Activated CD4-positive, alpha-beta T cell treated with anti-CD3 and anti-CD28 coated beads, Interleukin-2, Interleukin-4, amounts not matched to agents 100 ng/mL and 50 ng/mL, durations not matched to agents 16 hours and 8 hours (primary cell): ENCODE measurements around the gene PLA2G6.
"Not testable (repeated sequence)": the region's sequence is repeated elsewhere in the genome, so short reads cannot be mapped to it uniquely, and the experiment has no call there.

Source experiments
- DNase-seq: peaks from one replicate; pipeline ENCODE4 v3.0.0-alpha.2; 2020; ENCODE audit warnings: low spot score

Gene PLA2G6

GRCh38 chr22:38163844-38164550, 17.6 kb downstream of the PLA2G6 start:
- DNase-seq = no peak

GRCh38 chr22:38162881-38163843, 18.5 kb downstream of the PLA2G6 start:
- DNase-seq = no peak

GRCh38 chr22:38155703-38156102, 25.9 kb downstream of the PLA2G6 start:
- DNase-seq = no peak

- DNase-seq = not testable (repeated sequence)
Observed at GRCh38 chr22:38154563-38154915, 27.1 kb downstream of the PLA2G6 start.

- no peak for DNase-seq
Observed at GRCh38 chr22:38153821-38154562, 27.6 kb downstream of the PLA2G6 start.

- no peak for DNase-seq
Observed at GRCh38 chr22:38151126-38151500, 30.5 kb downstream of the PLA2G6 start.

GRCh38 chr22:38148245-38148644, 33.4 kb downstream of the PLA2G6 start:
- no peak for DNase-seq

GRCh38 chr22:38146166-38146565, 35.5 kb downstream of the PLA2G6 start:
- DNase-seq = not testable (repeated sequence)

GRCh38 chr22:38144025-38144405, 37.6 kb downstream of the PLA2G6 start:
- no peak for DNase-seq

- no peak for DNase-seq
Observed at GRCh38 chr22:38142606-38143005, 39.0 kb downstream of the PLA2G6 start.

GRCh38 chr22:38141217-38141973, 40.2 kb downstream of the PLA2G6 start:
- no peak for DNase-seq

- DNase-seq = no peak
Observed at GRCh38 chr22:38139901-38140300, 41.7 kb downstream of the PLA2G6 start.

- no peak for DNase-seq
Observed at GRCh38 chr22:38138961-38139360, 42.7 kb downstream of the PLA2G6 start.

- DNase-seq = no peak
Observed at GRCh38 chr22:38137876-38138687, 43.5 kb downstream of the PLA2G6 start.

- no peak for DNase-seq
Observed at GRCh38 chr22:38136607-38137006, 45.0 kb downstream of the PLA2G6 start.

GRCh38 chr22:38135133-38135706, 46.4 kb downstream of the PLA2G6 start:
- DNase-seq = no peak

GRCh38 chr22:38133331-38133730, 48.3 kb downstream of the PLA2G6 start:
- no peak for DNase-seq

- no peak for DNase-seq
Observed at GRCh38 chr22:38132794-38133193, 48.8 kb downstream of the PLA2G6 start.

GRCh38 chr22:38132136-38132535, 49.5 kb downstream of the PLA2G6 start:
- DNase-seq = no peak

GRCh38 chr22:38131399-38131798, 50.2 kb downstream of the PLA2G6 start:
- DNase-seq = no peak

- no peak for DNase-seq
Observed at GRCh38 chr22:38129856-38130255, 51.8 kb downstream of the PLA2G6 start.
